MV-4-11 (cell line): ENCODE results near the gene MKRN3.
A peak's percentile ranks its signal among the peaks of the same experiment; 100 is the strongest.
"Not testable (repeated sequence)": the region's sequence is repeated elsewhere in the genome, so short reads cannot be mapped to it uniquely, and the experiment has no call there.

ENCODE experiments used
- DNase-seq: peaks from one replicate; lab custom pipeline; 2025; lab: John Stamatoyannopoulos, UW

The MKRN3 gene

GRCh38 chr15:23589012-23589411 lies 23.5 kb downstream of the MKRN3 start:
- DNase-seq: no peak

GRCh38 chr15:23594252-23594770 lies 28.8 kb downstream of the MKRN3 start:
- DNase-seq: no peak

- no peak for DNase-seq
Measured at GRCh38 chr15:23595368-23595767, 29.9 kb downstream of the MKRN3 start.

- DNase-seq: no peak
Measured at GRCh38 chr15:23596736-23597135, 31.3 kb downstream of the MKRN3 start.

GRCh38 chr15:23597278-23597677 lies 31.8 kb downstream of the MKRN3 start:
- DNase-seq: not testable (repeated sequence)

- no peak for DNase-seq
Measured at GRCh38 chr15:23599053-23599452, 33.6 kb downstream of the MKRN3 start.

- no peak for DNase-seq
Measured at GRCh38 chr15:23602124-23602523, 36.6 kb downstream of the MKRN3 start.

- DNase-seq: no peak
Measured at GRCh38 chr15:23606226-23606625, 40.8 kb downstream of the MKRN3 start.

- peak; percentile 77 for DNase-seq
Measured at GRCh38 chr15:23616536-23616935, 51.1 kb downstream of the MKRN3 start.
